Globus pallidus (tissue), 1 donor: ENCODE data around the gene SLC2A1.
A peak's percentile ranks its signal among the peaks of the same experiment; 100 is the strongest.

ENCODE experiments used
- DNase-seq: peaks from one replicate; pipeline ENCODE4 v3.0.0-alpha.2; 2015; ENCODE audit warnings: low spot score

Gene SLC2A1

GRCh38 chr1:42891465-42892138 is 67.1 kb downstream of the SLC2A1 start:
- peak; percentile 2 for DNase-seq

GRCh38 chr1:42889264-42889663 is 69.4 kb downstream of the SLC2A1 start:
- DNase-seq, result no peak

GRCh38 chr1:42888013-42888633 is 70.5 kb downstream of the SLC2A1 start:
- no peak for DNase-seq

- DNase-seq, result no peak
Observed at GRCh38 chr1:42887366-42887765, 71.3 kb downstream of the SLC2A1 start.

- DNase-seq, result no peak
Observed at GRCh38 chr1:42886800-42887199, 71.9 kb downstream of the SLC2A1 start.

GRCh38 chr1:42886046-42886739 is 72.5 kb downstream of the SLC2A1 start:
- DNase-seq, result no peak

- no peak for DNase-seq
Observed at GRCh38 chr1:42880384-42880783, 78.3 kb downstream of the SLC2A1 start.

- DNase-seq, result no peak
Observed at GRCh38 chr1:42877380-42877779, 81.3 kb downstream of the SLC2A1 start.

- DNase-seq, result no peak
Observed at GRCh38 chr1:42876009-42876408, 82.7 kb downstream of the SLC2A1 start.
